ENCODE data around the gene NUP42. TPM values are rescaled to one million over a fixed set of nuclear protein-coding genes. Genes with fewer than 3 reads are reported as not detected.
"Not testable (repeated sequence)": the region's sequence is repeated elsewhere in the genome, so short reads cannot be mapped to it uniquely, and the experiment has no call there.

NUP42 gene
- total RNA-seq, 1 donor from 2014 or later = 47.3 TPM

DNA sequence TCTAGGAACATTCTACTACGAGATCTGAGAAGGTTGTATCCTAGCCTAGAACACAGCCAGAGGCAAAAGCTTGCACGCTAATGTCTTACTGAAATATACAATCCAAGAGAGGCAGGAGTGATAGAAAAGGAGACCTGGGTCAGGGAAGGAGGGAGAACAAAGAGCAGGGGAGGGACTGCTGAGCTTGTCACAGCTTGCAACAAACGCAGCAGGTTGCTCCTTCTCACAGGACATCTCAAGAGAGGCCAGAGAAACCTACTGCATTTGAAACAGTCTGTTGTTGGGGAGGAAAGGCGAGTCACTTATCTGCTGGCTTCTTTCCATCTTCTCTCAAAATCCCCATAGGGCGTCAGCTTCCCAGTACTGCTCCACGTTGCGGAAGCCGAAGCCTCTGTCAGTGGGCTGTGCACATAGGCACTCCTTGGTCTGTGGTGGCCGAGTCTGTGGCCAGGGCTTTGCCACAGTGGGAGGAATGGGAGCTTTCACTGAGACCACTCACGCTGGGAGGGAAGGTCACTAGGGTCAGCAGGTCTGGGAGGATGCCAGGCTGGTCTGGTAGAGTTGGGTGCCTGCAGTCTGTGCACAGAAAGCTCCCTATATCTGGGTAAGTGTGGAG is 39.0 kb downstream of the NUP42 start:
- TF ChIP-seq, protein P1, sequence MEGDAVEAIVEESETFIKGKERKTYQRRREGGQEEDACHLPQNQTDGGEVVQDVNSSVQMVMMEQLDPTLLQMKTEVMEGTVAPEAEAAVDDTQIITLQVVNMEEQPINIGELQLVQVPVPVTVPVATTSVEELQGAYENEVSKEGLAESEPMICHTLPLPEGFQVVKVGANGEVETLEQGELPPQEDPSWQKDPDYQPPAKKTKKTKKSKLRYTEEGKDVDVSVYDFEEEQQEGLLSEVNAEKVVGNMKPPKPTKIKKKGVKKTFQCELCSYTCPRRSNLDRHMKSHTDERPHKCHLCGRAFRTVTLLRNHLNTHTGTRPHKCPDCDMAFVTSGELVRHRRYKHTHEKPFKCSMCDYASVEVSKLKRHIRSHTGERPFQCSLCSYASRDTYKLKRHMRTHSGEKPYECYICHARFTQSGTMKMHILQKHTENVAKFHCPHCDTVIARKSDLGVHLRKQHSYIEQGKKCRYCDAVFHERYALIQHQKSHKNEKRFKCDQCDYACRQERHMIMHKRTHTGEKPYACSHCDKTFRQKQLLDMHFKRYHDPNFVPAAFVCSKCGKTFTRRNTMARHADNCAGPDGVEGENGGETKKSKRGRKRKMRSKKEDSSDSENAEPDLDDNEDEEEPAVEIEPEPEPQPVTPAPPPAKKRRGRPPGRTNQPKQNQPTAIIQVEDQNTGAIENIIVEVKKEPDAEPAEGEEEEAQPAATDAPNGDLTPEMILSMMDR (IDR thresholded peaks at IDR 0.05; ENCODE audit: unreplicated experiment) = no peak
- H3K4me3 Mint-ChIP-seq (ENCODE audit: low read depth) = no peak overlapping the region
- peaks cover 9% of the 10 kb centered on the region for H3K4me1 Mint-ChIP-seq (ENCODE audit: low read depth)
- H3K36me3 Mint-ChIP-seq (ENCODE audit: insufficient read depth) = no peaks in the 10 kb centered on the region
- DNase-seq (ENCODE audit: low spot score, unreplicated experiment) = no peak
- H3K9me3 Mint-ChIP-seq (ENCODE audit: low read depth) = no peaks in the 10 kb centered on the region
- H3K27me3 Mint-ChIP-seq = no peaks in the 10 kb centered on the region
- no peak overlapping the region for H3K27ac Mint-ChIP-seq

DNA sequence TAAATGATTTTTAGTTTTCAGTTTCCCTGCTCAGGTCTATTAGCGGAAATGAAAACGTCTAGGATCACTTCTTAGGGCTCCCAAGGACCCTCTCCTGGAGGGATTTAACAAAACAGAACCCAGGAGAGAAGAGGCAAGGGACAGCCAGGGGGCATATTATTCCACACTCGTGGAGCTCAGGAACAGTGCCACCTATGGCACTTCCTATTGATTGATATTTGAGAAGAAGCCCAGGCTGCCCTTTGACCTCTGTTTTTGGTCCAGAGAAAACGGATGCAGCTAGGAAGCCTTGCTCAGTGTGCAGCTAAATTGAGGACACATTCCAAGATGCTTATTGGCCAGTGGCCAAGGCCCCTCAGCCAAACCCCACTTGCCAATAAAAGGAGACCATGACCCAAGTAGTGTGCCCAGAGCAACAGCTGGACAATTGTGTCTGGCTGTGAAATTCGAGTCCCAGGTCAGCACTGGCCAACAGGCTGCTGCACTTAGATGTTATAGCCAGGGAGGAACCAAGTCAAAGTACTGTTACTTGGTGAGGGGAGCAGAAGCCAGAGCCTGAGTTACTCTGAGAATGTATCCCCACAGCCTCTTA is 40.7 kb downstream of the NUP42 start:
- no peak for DNase-seq (ENCODE audit: low spot score, unreplicated experiment)
- no peaks in the 10 kb centered on the region for H3K9me3 Mint-ChIP-seq (ENCODE audit: low read depth)
- TF ChIP-seq, protein P1 (IDR thresholded peaks at IDR 0.05; ENCODE audit: unreplicated experiment) = no peak
- H3K4me1 Mint-ChIP-seq (ENCODE audit: low read depth) = peaks cover 9% of the 10 kb centered on the region
- no peak overlapping the region for H3K27ac Mint-ChIP-seq
- H3K4me3 Mint-ChIP-seq (ENCODE audit: low read depth) = no peak overlapping the region
- H3K27me3 Mint-ChIP-seq = no peaks in the 10 kb centered on the region
- no peaks in the 10 kb centered on the region for H3K36me3 Mint-ChIP-seq (ENCODE audit: insufficient read depth)

DNA sequence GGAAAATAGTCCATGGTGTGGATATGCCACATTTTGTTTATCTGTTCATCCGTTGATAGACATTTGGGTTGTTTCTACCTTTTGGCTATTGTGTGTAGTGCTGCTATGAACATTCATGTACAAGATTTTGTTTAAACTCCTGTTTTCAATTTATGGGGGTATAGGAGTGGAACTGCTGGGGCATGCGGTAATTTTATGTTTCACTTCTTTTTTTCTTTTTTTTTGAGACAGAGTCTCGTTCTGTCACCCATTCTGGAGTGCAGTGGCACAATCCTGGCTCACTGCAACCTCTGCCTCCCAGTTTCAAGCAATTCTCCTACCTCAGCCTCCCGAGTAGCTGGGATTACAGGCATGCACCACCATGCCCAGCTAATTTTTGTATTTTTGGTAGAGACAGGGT is 42.5 kb downstream of the NUP42 start:
- not testable (repeated sequence) for H3K27ac Mint-ChIP-seq; H3K4me1 Mint-ChIP-seq (ENCODE audit: low read depth); H3K4me3 Mint-ChIP-seq (ENCODE audit: low read depth); H3K36me3 Mint-ChIP-seq (ENCODE audit: insufficient read depth); DNase-seq (ENCODE audit: low spot score, unreplicated experiment); H3K27me3 Mint-ChIP-seq; H3K9me3 Mint-ChIP-seq (ENCODE audit: low read depth)

DNA sequence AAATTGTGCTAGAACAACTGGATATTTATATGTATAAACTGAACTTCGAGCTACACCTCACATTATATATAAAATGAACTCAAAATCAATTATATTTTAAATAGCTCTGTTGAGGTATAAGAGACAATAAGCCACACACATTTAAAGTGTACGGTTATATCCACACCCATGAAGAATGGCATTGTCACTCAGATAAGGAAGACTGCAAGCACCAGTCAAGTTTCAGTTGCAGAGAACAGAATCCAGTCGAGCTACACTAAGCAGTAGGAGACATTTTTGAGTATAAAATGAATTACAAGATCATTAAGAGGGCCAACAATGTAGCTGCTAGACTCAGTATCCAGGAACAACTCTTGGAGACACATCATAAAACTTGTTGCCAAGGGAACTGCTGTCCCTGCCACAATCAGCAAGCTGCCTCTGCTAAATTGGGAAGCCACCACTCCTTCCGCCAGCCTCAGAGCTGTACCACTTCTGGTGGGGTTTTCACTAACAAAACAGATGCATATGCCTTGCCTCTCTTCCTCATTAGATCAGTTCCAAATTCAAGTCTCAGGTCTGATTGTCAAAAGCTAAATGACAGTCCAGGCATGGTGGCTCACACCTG is 45.1 kb downstream of the NUP42 start:
- H3K27me3 Mint-ChIP-seq = no peaks in the 10 kb centered on the region
- DNase-seq (ENCODE audit: low spot score, unreplicated experiment) = no peak
- no peaks in the 10 kb centered on the region for H3K9me3 Mint-ChIP-seq (ENCODE audit: low read depth)
- no peak overlapping the region for H3K27ac Mint-ChIP-seq
- TF ChIP-seq, protein P1 (IDR thresholded peaks at IDR 0.05; ENCODE audit: unreplicated experiment) = no peak
- peaks cover 8% of the 10 kb centered on the region for H3K4me1 Mint-ChIP-seq (ENCODE audit: low read depth)
- H3K4me3 Mint-ChIP-seq (ENCODE audit: low read depth) = no peak overlapping the region
- no peaks in the 10 kb centered on the region for H3K36me3 Mint-ChIP-seq (ENCODE audit: insufficient read depth)

DNA sequence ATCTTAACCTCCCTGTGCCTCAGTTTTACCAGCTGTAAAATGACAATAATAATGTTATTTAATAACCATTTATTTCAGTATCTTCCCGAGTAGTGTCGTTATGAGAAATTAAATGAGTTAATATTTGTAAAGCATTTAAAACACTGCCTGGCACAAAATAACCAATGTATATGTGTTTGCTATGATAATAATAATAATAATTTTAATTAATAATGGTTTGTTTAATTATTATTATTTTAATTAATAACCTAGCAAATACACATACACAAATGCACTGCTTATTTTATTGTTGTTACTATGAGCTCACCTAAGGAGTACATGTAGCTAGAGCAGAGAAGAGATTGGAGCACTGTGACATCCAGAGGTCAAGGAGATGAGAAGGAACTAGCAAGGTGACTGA is 46.6 kb downstream of the NUP42 start:
- Mint-ChIP-seq H3K27me3 (no peaks in the 10 kb centered on the region), H3K4me1 (ENCODE audit: low read depth) (no peaks in the 10 kb centered on the region), H3K36me3 (ENCODE audit: insufficient read depth) (no peaks in the 10 kb centered on the region), H3K27ac (no peak overlapping the region), H3K4me3 (ENCODE audit: low read depth) (no peak overlapping the region), H3K9me3 (ENCODE audit: low read depth) (no peaks in the 10 kb centered on the region)
- no peak for DNase-seq (ENCODE audit: low spot score, unreplicated experiment)
- TF ChIP-seq, protein P1 (IDR thresholded peaks at IDR 0.05; ENCODE audit: unreplicated experiment) = no peak
